OCI-LY1 (cell line): Measurements from ENCODE around the gene ELMO3.

Source experiments
- H2AFZ ChIP-seq: fragments of 200-600 bp; sonication (generic), shearing (Covaris generic); 2 replicates; pipeline ENCODE4 v1.6.0; 2014; ENCODE audit warnings: antibody characterized with exemption, mild to moderate bottlenecking, low read length
- H3F3A ChIP-seq: fragments of 200-600 bp; sonication (generic), shearing (Covaris generic); 2 replicates; pipeline ENCODE4 v1.6.0; 2014; ENCODE audit warnings: mild to moderate bottlenecking, antibody characterized with exemption, low read length, moderate library complexity; ENCODE audit not compliant: insufficient read depth
- H3K27ac ChIP-seq: fragments of 200-600 bp; sonication (generic); 2 replicates; pipeline ENCODE4 v1.5.1; 2014; ENCODE audit warnings: low read length, mixed run types, mild to moderate bottlenecking, low read depth; ENCODE audit not compliant: poor library complexity, severe bottlenecking
- H3K27me3 ChIP-seq: fragments of 200-600 bp; sonication (generic); 2 replicates; pipeline ENCODE4 v1.6.0; 2014; ENCODE audit warnings: antibody characterized with exemption, mild to moderate bottlenecking, low read length, moderate library complexity; ENCODE audit not compliant: insufficient read depth
- H3K36me3 ChIP-seq: fragments of 200-600 bp; sonication (generic); 2 replicates; pipeline ENCODE4 v1.6.1; 2014; ENCODE audit warnings: mild to moderate bottlenecking, antibody characterized with exemption, low read length, moderate library complexity, mixed read lengths; ENCODE audit not compliant: insufficient read depth
- H3K4me1 ChIP-seq: fragments of 200-600 bp; sonication (generic); 2 replicates; pipeline ENCODE4 v1.5.1; 2014; ENCODE audit warnings: mild to moderate bottlenecking, low read length, moderate library complexity; ENCODE audit not compliant: insufficient read depth, severe bottlenecking
- H3K4me2 ChIP-seq: fragments of 200-600 bp; sonication (generic), shearing (Covaris generic); 2 replicates; pipeline ENCODE4 v1.6.1; 2014; ENCODE audit warnings: low read length
- H3K4me3 ChIP-seq: fragments of 200-600 bp; sonication (generic); 2 replicates; pipeline ENCODE4 v1.5.1; 2014; ENCODE audit warnings: low read length, low read depth, mild to moderate bottlenecking, mixed read lengths; ENCODE audit not compliant: poor library complexity, severe bottlenecking
- H3K79me2 ChIP-seq: fragments of 200-600 bp; shearing (Covaris generic); 2 replicates; pipeline ENCODE4 v1.6.1; 2016; ENCODE audit warnings: mixed run types, low read length, mixed read lengths; ENCODE audit not compliant: insufficient read depth
- H3K9ac ChIP-seq: fragments of 200-600 bp; sonication (generic), shearing (Covaris generic); 2 replicates; pipeline ENCODE4 v1.6.1; 2014; ENCODE audit warnings: mild to moderate bottlenecking, low read length, mixed read lengths
- H3K9me2 ChIP-seq: fragments of 200-600 bp; sonication (generic), shearing (Covaris generic); 2 replicates; pipeline ENCODE4 v1.6.1; 2014; ENCODE audit warnings: low read depth, mild to moderate bottlenecking, low read length, mixed read lengths
- H3K9me3 ChIP-seq: fragments of 200-600 bp; shearing (Covaris generic); 2 replicates; pipeline ENCODE4 v1.6.1; 2014; ENCODE audit warnings: low read length, mixed read lengths
- H4K20me1 ChIP-seq: fragments of 200-600 bp; sonication (generic), shearing (Covaris generic); 2 replicates; pipeline ENCODE4 v1.6.0; 2016; ENCODE audit warnings: mild to moderate bottlenecking, low read length; ENCODE audit not compliant: insufficient read depth
- EZH2 ChIP-seq: fragments of 200-600 bp; sonication (generic), shearing (Covaris generic); IDR thresholded peaks from 2 replicates; pipeline ENCODE4 v1.8.0; 2017; ENCODE audit warnings: borderline replicate concordance, mixed run types, mild to moderate bottlenecking, antibody characterized with exemption, low read length, moderate library complexity, mixed read lengths
- TF ChIP-seq, protein P1 (sequence below): fragments of 200-600 bp; sonication (generic), shearing (Covaris generic); IDR thresholded peaks from 2 replicates; pipeline ENCODE4 v1.5.1; 2017; ENCODE audit warnings: mild to moderate bottlenecking, antibody characterized with exemption, low read length, moderate library complexity, mixed read lengths

Gene ELMO3

DNA sequence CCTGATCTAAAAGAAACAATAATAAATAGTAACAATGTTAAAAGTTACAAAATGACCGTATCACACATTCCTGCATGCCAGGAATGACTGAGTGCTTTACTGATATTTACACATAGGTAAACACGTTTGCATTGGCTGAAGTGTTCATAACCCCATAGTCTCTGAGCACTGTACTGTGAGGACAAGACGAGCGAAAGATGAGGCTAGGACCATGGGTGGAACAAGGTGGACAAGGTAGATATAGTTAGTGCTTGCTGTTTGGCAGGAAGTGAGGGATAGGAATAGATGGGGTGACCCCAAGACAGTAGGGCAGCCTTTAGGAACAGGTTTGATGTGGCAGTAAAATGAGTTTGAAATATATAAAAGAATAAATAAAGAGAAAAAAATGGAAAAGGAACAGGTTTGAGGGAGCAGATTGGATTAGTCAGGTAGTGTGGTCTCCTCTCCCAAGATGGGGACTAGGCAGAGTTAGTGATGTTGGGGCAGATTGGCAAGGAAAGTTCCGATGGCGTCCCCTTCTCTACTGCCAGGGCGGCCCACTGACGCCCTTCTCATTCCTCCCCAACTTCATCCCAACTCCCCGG is 7.4 kb upstream of the ELMO3 start:
- no peaks in the 10 kb centered on the region for H4K20me1 ChIP-seq
- no peak for TF ChIP-seq EZH2
- TF ChIP-seq, protein P1, sequence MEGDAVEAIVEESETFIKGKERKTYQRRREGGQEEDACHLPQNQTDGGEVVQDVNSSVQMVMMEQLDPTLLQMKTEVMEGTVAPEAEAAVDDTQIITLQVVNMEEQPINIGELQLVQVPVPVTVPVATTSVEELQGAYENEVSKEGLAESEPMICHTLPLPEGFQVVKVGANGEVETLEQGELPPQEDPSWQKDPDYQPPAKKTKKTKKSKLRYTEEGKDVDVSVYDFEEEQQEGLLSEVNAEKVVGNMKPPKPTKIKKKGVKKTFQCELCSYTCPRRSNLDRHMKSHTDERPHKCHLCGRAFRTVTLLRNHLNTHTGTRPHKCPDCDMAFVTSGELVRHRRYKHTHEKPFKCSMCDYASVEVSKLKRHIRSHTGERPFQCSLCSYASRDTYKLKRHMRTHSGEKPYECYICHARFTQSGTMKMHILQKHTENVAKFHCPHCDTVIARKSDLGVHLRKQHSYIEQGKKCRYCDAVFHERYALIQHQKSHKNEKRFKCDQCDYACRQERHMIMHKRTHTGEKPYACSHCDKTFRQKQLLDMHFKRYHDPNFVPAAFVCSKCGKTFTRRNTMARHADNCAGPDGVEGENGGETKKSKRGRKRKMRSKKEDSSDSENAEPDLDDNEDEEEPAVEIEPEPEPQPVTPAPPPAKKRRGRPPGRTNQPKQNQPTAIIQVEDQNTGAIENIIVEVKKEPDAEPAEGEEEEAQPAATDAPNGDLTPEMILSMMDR: no peak
- H3K4me2 ChIP-seq: no peak overlapping the region
- H3K9me2 ChIP-seq: no peaks in the 10 kb centered on the region
- H3K36me3 ChIP-seq: peaks cover 31% of the 10 kb centered on the region
- H3K9ac ChIP-seq: no peak overlapping the region
- H3K4me3 ChIP-seq: no peak overlapping the region
- H3K79me2 ChIP-seq: peaks cover 16% of the 10 kb centered on the region
- H3K4me1 ChIP-seq: peaks cover 15% of the 10 kb centered on the region
- no peaks in the 10 kb centered on the region for H3K27me3 ChIP-seq
- no peaks in the 10 kb centered on the region for H3F3A ChIP-seq
- H3K9me3 ChIP-seq: no peaks in the 10 kb centered on the region
- H2AFZ ChIP-seq: no peak overlapping the region
- H3K27ac ChIP-seq: no peak overlapping the region

DNA sequence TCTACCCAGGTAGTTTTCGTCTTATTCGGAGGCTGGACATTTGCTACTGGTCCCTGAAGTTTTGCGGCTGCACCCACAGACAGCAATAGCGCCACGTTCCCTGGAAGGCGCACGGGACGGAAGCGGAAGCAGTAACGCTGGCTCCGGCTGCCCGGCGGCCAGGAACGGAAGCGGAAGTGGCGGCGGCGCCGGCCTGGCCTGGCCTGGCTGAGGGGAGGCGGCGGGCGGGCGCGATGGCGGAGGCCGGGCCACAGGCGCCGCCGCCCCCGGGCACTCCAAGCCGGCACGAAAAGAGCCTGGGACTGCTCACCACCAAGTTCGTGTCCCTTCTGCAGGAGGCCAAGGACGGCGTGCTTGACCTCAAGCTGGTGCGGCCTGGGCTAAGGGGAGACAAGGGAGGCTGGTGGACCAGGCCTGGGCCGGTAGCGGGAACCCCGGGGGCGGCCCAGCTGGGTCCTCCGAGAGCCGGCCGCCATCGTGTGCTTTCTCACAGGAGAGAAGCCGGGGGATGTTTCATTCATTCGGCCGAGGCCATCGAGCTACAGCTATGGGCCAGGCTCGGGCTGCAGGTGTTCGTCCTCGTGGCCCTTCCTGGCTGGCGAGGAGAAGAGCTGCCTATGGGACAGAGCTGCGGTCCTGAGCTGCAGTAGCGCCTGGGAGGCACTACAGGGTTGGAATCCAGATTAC is 6.8 kb upstream of the ELMO3 start, which contains the start of gene E2F4:
Gene E2F4, plus strand, starts transcription at position 161 of the 687 bp plus-strand sequence. Its CDS starts 73 bp downstream, at position 234.
- H3K4me3 ChIP-seq: peak within 1 kb of the TSS; percentile 98
- H3K4me2 ChIP-seq: peak within 1 kb of the TSS; percentile 99
- no peaks in the 10 kb centered on the region for H4K20me1 ChIP-seq
- H3F3A ChIP-seq: no peaks in the 10 kb centered on the region
- H3K27me3 ChIP-seq: no peaks in the 10 kb centered on the region
- H3K4me1 ChIP-seq: peaks cover 15% of the 10 kb centered on the region
- no peak for TF ChIP-seq EZH2
- TF ChIP-seq, protein P1: no peak
- no peaks in the 10 kb centered on the region for H3K9me3 ChIP-seq
- peaks cover 37% of the 10 kb centered on the region for H3K36me3 ChIP-seq
- H3K27ac ChIP-seq: no peak within 1 kb of the TSS
- H2AFZ ChIP-seq: no peak within 1 kb of the TSS
- no peaks in the 10 kb centered on the region for H3K9me2 ChIP-seq
- peak within 1 kb of the TSS; percentile 97 for H3K9ac ChIP-seq
- H3K79me2 ChIP-seq: peaks cover 16% of the 10 kb centered on the region

DNA sequence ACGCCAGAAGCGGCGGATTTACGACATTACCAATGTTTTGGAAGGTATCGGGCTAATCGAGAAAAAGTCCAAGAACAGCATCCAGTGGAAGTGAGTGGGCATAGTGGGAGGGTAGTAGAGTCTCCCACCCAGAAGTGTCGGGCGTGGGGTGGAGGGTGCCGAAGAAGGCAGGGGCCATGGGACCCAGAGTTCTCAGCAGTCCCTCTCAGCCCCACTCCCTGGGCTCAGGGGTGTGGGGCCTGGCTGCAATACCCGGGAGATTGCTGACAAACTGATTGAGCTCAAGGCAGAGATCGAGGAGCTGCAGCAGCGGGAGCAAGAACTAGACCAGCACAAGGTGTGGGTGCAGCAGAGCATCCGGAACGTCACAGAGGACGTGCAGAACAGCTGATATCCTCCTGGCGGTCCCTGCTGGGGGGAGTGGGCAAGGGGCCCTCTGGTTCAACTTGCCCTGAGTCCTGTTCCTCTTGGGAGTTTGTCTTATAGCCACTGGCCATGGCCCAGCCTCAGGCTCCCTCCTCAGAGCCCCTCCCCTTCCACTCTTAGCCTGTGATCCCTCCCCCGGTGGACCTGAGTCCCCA is 6.1 kb upstream of the ELMO3 start:
- Histone ChIP-seq H3K27me3 (no peaks in the 10 kb centered on the region), H2AFZ (no peak overlapping the region), H3K36me3 (peaks cover 45% of the 10 kb centered on the region), H4K20me1 (no peaks in the 10 kb centered on the region), H3K9me2 (no peaks in the 10 kb centered on the region), H3F3A (no peaks in the 10 kb centered on the region), H3K4me3 (peak overlapping the region; percentile 98), H3K9ac (peak overlapping the region; percentile 97), H3K9me3 (no peaks in the 10 kb centered on the region), H3K4me1 (peaks cover 17% of the 10 kb centered on the region), H3K4me2 (peak overlapping the region; percentile 99), H3K27ac (no peak overlapping the region), H3K79me2 (peaks cover 16% of the 10 kb centered on the region)
- TF ChIP-seq, protein P1: no peak
- TF ChIP-seq EZH2: no peak
